Measurements from ENCODE around the gene LYPD1. TPM values are rescaled to one million over a fixed set of nuclear protein-coding genes. Genes with fewer than 3 reads are reported as not detected.

The LYPD1 gene
- total RNA-seq, 1 donor from 2014 or later: 61.6 TPM

DNA sequence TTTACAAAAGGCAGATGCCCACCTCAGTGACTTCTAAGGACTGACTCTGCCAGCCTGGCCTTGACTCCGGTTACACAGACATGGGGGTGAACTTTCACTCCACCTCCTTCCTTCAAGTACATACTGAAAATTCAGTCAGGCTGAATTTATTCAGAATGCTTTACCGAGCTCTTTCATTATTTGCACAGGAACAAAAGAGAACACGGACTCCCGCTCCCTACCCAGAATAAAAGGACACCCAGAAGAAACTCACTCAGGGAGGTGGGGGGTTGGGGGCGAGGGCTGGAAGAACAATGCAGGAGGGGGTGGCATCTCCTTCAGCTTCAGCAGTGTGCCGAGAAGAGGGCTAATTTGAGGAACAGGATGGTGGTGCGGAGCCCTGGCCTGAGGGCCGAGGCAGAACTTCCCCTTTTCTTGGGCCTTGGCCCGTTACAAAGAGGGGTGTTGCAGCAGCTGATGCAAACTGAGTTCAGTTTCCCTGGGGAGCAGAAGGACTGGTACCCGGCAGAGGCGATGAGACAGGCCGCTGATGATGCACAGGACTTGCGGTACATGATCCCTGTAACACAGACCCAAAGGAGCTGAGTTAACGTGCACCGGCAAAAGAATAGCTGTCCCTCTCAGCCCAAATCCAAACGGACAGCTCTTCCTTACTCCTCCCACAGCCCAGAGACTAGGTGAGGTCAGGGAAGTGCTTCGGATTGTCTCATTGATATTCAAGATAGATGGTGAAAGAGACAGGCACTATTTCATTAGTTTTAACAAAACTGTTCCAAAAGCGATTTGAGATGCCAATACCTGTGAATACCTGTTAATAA lies 24.1 kb downstream of the LYPD1 start:
- H3K4me1 Mint-ChIP-seq (ENCODE audit: low read depth, unreplicated experiment): peaks cover 11% of the 10 kb centered on the region
- DNase-seq (ENCODE audit: low read depth) (no peak), FAIRE-seq (no peak)
- Histone ChIP-seq H3K4me3 (ENCODE audit: insufficient read depth, low read depth, low read length) (no peak overlapping the region), H3K9me3 (ENCODE audit: insufficient read depth, low read depth, low read length) (no peaks in the 10 kb centered on the region), H3K9ac (ENCODE audit: low read length) (no peak overlapping the region), H3K36me3 (ENCODE audit: insufficient read depth, low read length) (peaks cover 17% of the 10 kb centered on the region), H4K20me1 (ENCODE audit: insufficient read depth, low read length) (peaks cover 50% of the 10 kb centered on the region), H3K4me2 (ENCODE audit: low read length) (no peak overlapping the region), H2AFZ (ENCODE audit: low read depth, low read length) (no peak overlapping the region), H3K27me3 (ENCODE audit: insufficient read depth, low read length) (no peaks in the 10 kb centered on the region), H3K79me2 (ENCODE audit: insufficient read depth, low read length) (peaks cover 28% of the 10 kb centered on the region), H3K27ac (ENCODE audit: low read depth, low read length) (no peak overlapping the region), H3K4me1 (ENCODE audit: insufficient read depth, low read length) (no peaks in the 10 kb centered on the region)
- H3K27me3 Mint-ChIP-seq (ENCODE audit: low read depth, unreplicated experiment): no peaks in the 10 kb centered on the region
- no peak overlapping the region for H3K27ac Mint-ChIP-seq (ENCODE audit: unreplicated experiment)
- no peak for TF ChIP-seq EZH2 (IDR thresholded peaks at IDR 0.05; ENCODE audit: insufficient read depth, low read length)
- TF ChIP-seq, protein P1, sequence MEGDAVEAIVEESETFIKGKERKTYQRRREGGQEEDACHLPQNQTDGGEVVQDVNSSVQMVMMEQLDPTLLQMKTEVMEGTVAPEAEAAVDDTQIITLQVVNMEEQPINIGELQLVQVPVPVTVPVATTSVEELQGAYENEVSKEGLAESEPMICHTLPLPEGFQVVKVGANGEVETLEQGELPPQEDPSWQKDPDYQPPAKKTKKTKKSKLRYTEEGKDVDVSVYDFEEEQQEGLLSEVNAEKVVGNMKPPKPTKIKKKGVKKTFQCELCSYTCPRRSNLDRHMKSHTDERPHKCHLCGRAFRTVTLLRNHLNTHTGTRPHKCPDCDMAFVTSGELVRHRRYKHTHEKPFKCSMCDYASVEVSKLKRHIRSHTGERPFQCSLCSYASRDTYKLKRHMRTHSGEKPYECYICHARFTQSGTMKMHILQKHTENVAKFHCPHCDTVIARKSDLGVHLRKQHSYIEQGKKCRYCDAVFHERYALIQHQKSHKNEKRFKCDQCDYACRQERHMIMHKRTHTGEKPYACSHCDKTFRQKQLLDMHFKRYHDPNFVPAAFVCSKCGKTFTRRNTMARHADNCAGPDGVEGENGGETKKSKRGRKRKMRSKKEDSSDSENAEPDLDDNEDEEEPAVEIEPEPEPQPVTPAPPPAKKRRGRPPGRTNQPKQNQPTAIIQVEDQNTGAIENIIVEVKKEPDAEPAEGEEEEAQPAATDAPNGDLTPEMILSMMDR (IDR thresholded peaks at IDR 0.05; ENCODE audit: insufficient read depth, low read depth, low read length): no peak
- H3K9me3 Mint-ChIP-seq (ENCODE audit: unreplicated experiment): no peaks in the 10 kb centered on the region
- peaks cover 8% of the 10 kb centered on the region for H3K36me3 Mint-ChIP-seq (ENCODE audit: low read depth, unreplicated experiment)
- H3K4me3 Mint-ChIP-seq (ENCODE audit: unreplicated experiment): no peak overlapping the region

DNA sequence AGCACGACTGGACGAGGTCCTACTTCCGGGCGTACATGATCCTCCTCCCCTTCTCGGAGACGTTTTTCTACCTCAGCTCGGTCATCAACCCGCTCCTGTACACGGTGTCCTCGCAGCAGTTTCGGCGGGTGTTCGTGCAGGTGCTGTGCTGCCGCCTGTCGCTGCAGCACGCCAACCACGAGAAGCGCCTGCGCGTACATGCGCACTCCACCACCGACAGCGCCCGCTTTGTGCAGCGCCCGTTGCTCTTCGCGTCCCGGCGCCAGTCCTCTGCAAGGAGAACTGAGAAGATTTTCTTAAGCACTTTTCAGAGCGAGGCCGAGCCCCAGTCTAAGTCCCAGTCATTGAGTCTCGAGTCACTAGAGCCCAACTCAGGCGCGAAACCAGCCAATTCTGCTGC lies 24.8 kb downstream of the LYPD1 start:
- H3K9me3 ChIP-seq (ENCODE audit: insufficient read depth, low read depth, low read length): no peaks in the 10 kb centered on the region
- H3K36me3 Mint-ChIP-seq (ENCODE audit: low read depth, unreplicated experiment): peaks cover 8% of the 10 kb centered on the region
- no peak for TF ChIP-seq EZH2 (IDR thresholded peaks at IDR 0.05; ENCODE audit: insufficient read depth, low read length)
- TF ChIP-seq, protein P1 (IDR thresholded peaks at IDR 0.05; ENCODE audit: insufficient read depth, low read depth, low read length): no peak
- H3K4me2 ChIP-seq (ENCODE audit: low read length): no peak overlapping the region
- H3K9me3 Mint-ChIP-seq (ENCODE audit: unreplicated experiment): no peaks in the 10 kb centered on the region
- no peak overlapping the region for H3K27ac ChIP-seq (ENCODE audit: low read depth, low read length)
- no peak overlapping the region for H3K9ac ChIP-seq (ENCODE audit: low read length)
- H3K27ac Mint-ChIP-seq (ENCODE audit: unreplicated experiment): no peak overlapping the region
- no peak for FAIRE-seq
- H2AFZ ChIP-seq (ENCODE audit: low read depth, low read length): no peak overlapping the region
- peaks cover 17% of the 10 kb centered on the region for H3K36me3 ChIP-seq (ENCODE audit: insufficient read depth, low read length)
- H3K79me2 ChIP-seq (ENCODE audit: insufficient read depth, low read length): peaks cover 21% of the 10 kb centered on the region
- peaks cover 14% of the 10 kb centered on the region for H3K4me1 Mint-ChIP-seq (ENCODE audit: low read depth, unreplicated experiment)
- no peak overlapping the region for H3K4me3 ChIP-seq (ENCODE audit: insufficient read depth, low read depth, low read length)
- H4K20me1 ChIP-seq (ENCODE audit: insufficient read depth, low read length): peaks cover 43% of the 10 kb centered on the region
- no peak for DNase-seq (ENCODE audit: low read depth)
- no peaks in the 10 kb centered on the region for H3K27me3 ChIP-seq (ENCODE audit: insufficient read depth, low read length)
- H3K4me1 ChIP-seq (ENCODE audit: insufficient read depth, low read length): no peaks in the 10 kb centered on the region
- no peaks in the 10 kb centered on the region for H3K27me3 Mint-ChIP-seq (ENCODE audit: low read depth, unreplicated experiment)
- no peak overlapping the region for H3K4me3 Mint-ChIP-seq (ENCODE audit: unreplicated experiment)

DNA sequence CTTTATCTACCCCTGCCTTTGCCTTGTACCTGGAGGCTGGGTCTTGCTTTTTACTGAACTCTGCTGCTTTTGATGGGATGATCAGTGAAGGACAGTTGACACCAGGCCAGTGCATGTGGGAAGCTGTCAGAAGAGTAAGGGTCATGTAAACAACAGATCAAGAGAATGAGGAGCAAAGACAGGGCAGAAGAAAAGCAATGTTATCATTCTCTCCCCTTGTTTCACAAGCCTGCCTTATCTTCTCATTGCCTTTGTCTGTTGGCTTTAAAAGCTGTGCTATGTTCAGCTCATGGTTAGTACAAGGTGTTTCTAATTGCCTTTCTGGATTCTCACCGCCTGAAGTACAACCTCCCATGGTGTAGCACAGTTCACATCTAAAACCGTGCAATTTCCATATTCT lies 27.6 kb downstream of the LYPD1 start:
- H3K4me3 Mint-ChIP-seq (ENCODE audit: unreplicated experiment): no peak overlapping the region
- no peak overlapping the region for H2AFZ ChIP-seq (ENCODE audit: low read depth, low read length)
- no peaks in the 10 kb centered on the region for H3K27me3 ChIP-seq (ENCODE audit: insufficient read depth, low read length)
- H3K9me3 Mint-ChIP-seq (ENCODE audit: unreplicated experiment): peaks cover 2% of the 10 kb centered on the region
- H3K4me1 Mint-ChIP-seq (ENCODE audit: low read depth, unreplicated experiment): peaks cover 21% of the 10 kb centered on the region
- DNase-seq (ENCODE audit: low read depth): no peak
- H3K9me3 ChIP-seq (ENCODE audit: insufficient read depth, low read depth, low read length): no peaks in the 10 kb centered on the region
- peaks cover 11% of the 10 kb centered on the region for H3K36me3 Mint-ChIP-seq (ENCODE audit: low read depth, unreplicated experiment)
- no peak overlapping the region for H3K9ac ChIP-seq (ENCODE audit: low read length)
- no peak overlapping the region for H3K4me2 ChIP-seq (ENCODE audit: low read length)
- TF ChIP-seq, protein P1 (IDR thresholded peaks at IDR 0.05; ENCODE audit: insufficient read depth, low read depth, low read length): no peak
- no peak for TF ChIP-seq EZH2 (IDR thresholded peaks at IDR 0.05; ENCODE audit: insufficient read depth, low read length)
- no peaks in the 10 kb centered on the region for H3K4me1 ChIP-seq (ENCODE audit: insufficient read depth, low read length)
- FAIRE-seq: no peak
- H3K27me3 Mint-ChIP-seq (ENCODE audit: low read depth, unreplicated experiment): no peaks in the 10 kb centered on the region
- H3K27ac Mint-ChIP-seq (ENCODE audit: unreplicated experiment): no peak overlapping the region
- H4K20me1 ChIP-seq (ENCODE audit: insufficient read depth, low read length): peaks cover 21% of the 10 kb centered on the region
- H3K4me3 ChIP-seq (ENCODE audit: insufficient read depth, low read depth, low read length): no peak overlapping the region
- H3K27ac ChIP-seq (ENCODE audit: low read depth, low read length): no peak overlapping the region
- H3K36me3 ChIP-seq (ENCODE audit: insufficient read depth, low read length): peaks cover 17% of the 10 kb centered on the region
- peaks cover under 1% of the 10 kb centered on the region for H3K79me2 ChIP-seq (ENCODE audit: insufficient read depth, low read length)
